Gastrocnemius medialis (tissue), 4 donors: ENCODE data around the gene NUMB. TPM values are rescaled to one million over a fixed set of nuclear protein-coding genes. Genes with fewer than 3 reads are reported as not detected.

ENCODE experiments used
- ATAC-seq, 2 donors: fragments of 150-250 bp; one replicate each; pipeline ENCODE4 v1.9.1; 2016
- DNase-seq, 2 donors: peaks; one replicate each; pipeline ENCODE4 v3.0.0-alpha.2; 2019
- H3K27ac ChIP-seq, 4 donors: fragments of 200-600 bp; sonication (generic); 1 replicate in 1 of 4; 2 replicates in 3 of 4; pipeline ENCODE4 v1.5.1; 2016 to 2018; ENCODE audit warnings: mild to moderate bottlenecking in 2 of 4, moderate library complexity in 1 of 4
- H3K27me3 ChIP-seq, 3 donors: fragments of 200-600 bp; sonication (generic) in 2 of 3; 1 replicate in 1 of 3; 2 replicates in 2 of 3; pipeline versions ENCODE4 v1.5.1 to v1.6.0; 2016 to 2019; ENCODE audit warnings: mild to moderate bottlenecking in 1 of 3, moderate library complexity in 1 of 3
- H3K36me3 ChIP-seq, 2 donors: fragments of 200-600 bp; sonication (generic) in 1 of 2; one replicate each; pipeline ENCODE4 v1.5.1; 2017 to 2018
- H3K4me1 ChIP-seq, 2 donors: fragments of 200-600 bp; sonication (generic) in 1 of 2; one replicate each; pipeline ENCODE4 v1.5.1; 2016 to 2017; ENCODE audit warnings: mild to moderate bottlenecking in 2 of 2
- H3K4me3 ChIP-seq, 4 donors: fragments of 200-600 bp; sonication (generic) in 3 of 4; 1 replicate in 1 of 4; 2 replicates in 3 of 4; pipeline ENCODE4 v1.5.1; 2016 to 2019; ENCODE audit warnings: mild to moderate bottlenecking in 2 of 4
- H3K9me3 ChIP-seq, 3 donors: fragments of 200-600 bp; sonication (generic) in 2 of 3; 1 replicate in 1 of 3; 2 replicates in 2 of 3; pipeline ENCODE4 v1.5.1; 2016 to 2019
- CTCF ChIP-seq, 5 experiments: fragments of 450-650 bp in 3 of 5; fragments of 200-600 bp in 2 of 5; sonication (generic) in 2 of 5; IDR thresholded peaks in 4 of 5; conservative IDR thresholded peaks in 1 of 5; 1 replicate in 4 of 5; 2 replicates in 1 of 5; pipeline ENCODE4 v1.5.1; 2016 to 2019; ENCODE audit warnings: antibody characterized with exemption in 5 of 5, mild to moderate bottlenecking in 3 of 5, moderate library complexity in 3 of 5
- POLR2A ChIP-seq, 2 donors: fragments of 450-650 bp; IDR thresholded peaks; one replicate each; pipeline ENCODE4 v1.6.1; 2017; ENCODE audit warnings: antibody characterized with exemption in 2 of 2, mild to moderate bottlenecking in 2 of 2, moderate library complexity in 2 of 2
- in situ Hi-C, 4 donors: fragments of 200-750 bp; cut with MboI; loops; one replicate each; pipeline versions ENCODE4 v1.15.0 to v1.8.0; 2017; ENCODE audit warnings: low sequenced_read_pairs in 4 of 4
- intact Hi-C: fragments of 100-400 bp; cut with DNase I; formaldehyde crosslinking; loops from one replicate; pipeline ENCODE4 v1.15.1; 2023; ENCODE audit warnings: low total_unique reads
- total RNA-seq, 4 donors: library from RNA; depleted of rRNA; stranded (reverse); fragments of >200 nt; gene quantifications; one replicate each; pipeline versions ENCODE4 v1.1.0 to v1.2.3, GENCODE V29; 2016

Gene NUMB
- total RNA-seq, 4 donors from 2014 or later, result 14.3 to 29.8 (median 23.6) TPM

DNA sequence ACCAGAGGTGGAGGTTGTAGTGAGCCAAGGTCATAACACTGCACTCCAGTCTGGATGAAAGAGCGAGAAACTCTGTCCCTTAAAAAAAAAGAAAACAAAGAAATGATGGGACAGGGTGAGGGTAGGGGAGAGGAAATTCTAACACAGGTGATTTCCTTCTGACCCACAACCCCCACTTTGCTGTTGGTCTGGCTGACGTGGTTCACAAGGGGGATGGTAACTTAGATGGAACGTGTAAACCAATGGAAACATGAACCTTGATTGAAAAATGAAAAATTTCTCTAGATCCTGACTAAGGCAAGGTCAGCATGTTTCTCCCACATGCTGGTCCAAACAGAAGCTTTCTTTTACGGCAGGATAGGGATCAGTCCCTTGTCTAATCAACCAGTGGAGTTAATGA lies 16.6 kb upstream of the NUMB start:
- Histone ChIP-seq H3K4me1 (no peaks in the 10 kb centered on the region), H3K4me3 (no peak overlapping the region), H3K27ac (no peak overlapping the region), H3K36me3 (no peaks in the 10 kb centered on the region), H3K9me3 (no peaks in the 10 kb centered on the region), H3K27me3 (no peaks in the 10 kb centered on the region)
- DNase-seq (no peak), ATAC-seq (no peak)
- intact Hi-C loops (no loop called here), in situ Hi-C loops (loop anchor here in 3 of 4 donors (5.0 to 25.0 kb wide), 4 partner anchors 178 to 313 kb away; no protein-coding TSS in a partner anchor)
- TF ChIP-seq POLR2A (IDR thresholded peaks at IDR 0.05) (no peak), CTCF (IDR thresholded peaks at IDR 0.05 in 4 of 5, conservative IDR thresholded peaks at IDR 0.05 in 1 of 5) (no peak)

GRCh38 chr14:73472185-73473114 lies 14.1 kb upstream of the NUMB start:
- TF ChIP-seq CTCF (IDR thresholded peaks at IDR 0.05 in 4 of 5, conservative IDR thresholded peaks at IDR 0.05 in 1 of 5), result peak; percentile 57 to 78 (median 72)
- no peak for TF ChIP-seq POLR2A (IDR thresholded peaks at IDR 0.05)
- Histone ChIP-seq H3K27me3 (no peaks in the 10 kb centered on the region), H3K4me3 (no peak overlapping the region), H3K9me3 (no peaks in the 10 kb centered on the region), H3K27ac (no peak overlapping the region), H3K4me1 (no peaks in the 10 kb centered on the region), H3K36me3 (no peaks in the 10 kb centered on the region)
- intact Hi-C loops, result loop anchor here (1.0 to 2.0 kb wide), 2 partner anchors 177 to 300 kb away; no protein-coding TSS in a partner anchor
- in situ Hi-C loops, result loop anchor here in 3 of 4 donors (5.0 to 25.0 kb wide), 4 partner anchors 175 to 310 kb away; no protein-coding TSS in a partner anchor
- peak; percentile 73 to 95 for ATAC-seq
- no peak for DNase-seq

GRCh38 chr14:73471582-73472184 lies 13.3 kb upstream of the NUMB start:
- intact Hi-C loops, result loop anchor here (1.0 to 2.0 kb wide), 2 partner anchors 176 to 299 kb away; no protein-coding TSS in a partner anchor
- Histone ChIP-seq H3K4me1 (no peaks in the 10 kb centered on the region), H3K27me3 (no peaks in the 10 kb centered on the region), H3K4me3 (no peak overlapping the region), H3K27ac (no peak overlapping the region), H3K36me3 (no peaks in the 10 kb centered on the region), H3K9me3 (no peaks in the 10 kb centered on the region)
- no peak for DNase-seq
- TF ChIP-seq CTCF (IDR thresholded peaks at IDR 0.05 in 4 of 5, conservative IDR thresholded peaks at IDR 0.05 in 1 of 5) (no peak), POLR2A (IDR thresholded peaks at IDR 0.05) (no peak)
- peak in 1 of 2 donors; percentile 14 for ATAC-seq
- in situ Hi-C loops, result loop anchor here in 3 of 4 donors (5.0 to 25.0 kb wide), 4 partner anchors 174 to 309 kb away; no protein-coding TSS in a partner anchor

DNA sequence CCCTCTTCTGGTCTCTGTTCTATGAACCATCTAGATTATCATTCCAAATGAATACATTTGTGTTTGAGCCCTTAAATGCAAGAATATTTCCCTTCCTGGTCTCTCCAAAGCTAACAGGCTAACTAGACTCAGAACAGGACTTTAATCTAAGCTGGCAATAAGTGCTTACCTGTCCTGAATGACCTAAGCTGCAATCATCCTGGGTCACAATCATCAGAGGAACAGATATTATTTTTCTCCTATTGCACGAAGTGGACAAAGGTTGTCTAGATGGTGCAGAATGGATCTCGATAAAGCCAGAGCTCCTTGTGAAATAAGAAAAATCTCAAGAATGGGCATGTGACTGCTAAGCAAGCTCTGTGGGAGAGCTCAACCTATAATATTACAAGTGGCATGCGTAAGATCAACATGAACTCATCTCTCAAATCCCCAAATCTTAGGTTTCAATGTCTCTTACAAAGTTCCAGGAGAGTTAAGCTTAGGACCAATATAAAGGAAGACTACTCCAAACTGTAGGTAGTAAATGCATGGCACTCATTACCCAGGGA lies 10.6 kb upstream of the NUMB start:
- Histone ChIP-seq H3K9me3 (no peaks in the 10 kb centered on the region), H3K27me3 (no peaks in the 10 kb centered on the region), H3K36me3 (no peaks in the 10 kb centered on the region), H3K4me3 (no peak overlapping the region), H3K4me1 (no peaks in the 10 kb centered on the region), H3K27ac (no peak overlapping the region)
- TF ChIP-seq CTCF (IDR thresholded peaks at IDR 0.05 in 4 of 5, conservative IDR thresholded peaks at IDR 0.05 in 1 of 5) (no peak), POLR2A (IDR thresholded peaks at IDR 0.05) (no peak)
- in situ Hi-C loops, result loop anchor here in 3 of 4 donors (5.0 to 25.0 kb wide), 3 partner anchors 172 to 307 kb away; no protein-coding TSS in a partner anchor
- ATAC-seq, result no peak
- no peak for DNase-seq
- intact Hi-C loops, result no loop called here
